Fibroblast of skin of scalp (primary cell): ENCODE data around the gene TMEM129.

Source experiments
- DNase-seq: peaks from one replicate; pipeline ENCODE4 v3.0.0-alpha.2; 2013

The TMEM129 gene

DNA sequence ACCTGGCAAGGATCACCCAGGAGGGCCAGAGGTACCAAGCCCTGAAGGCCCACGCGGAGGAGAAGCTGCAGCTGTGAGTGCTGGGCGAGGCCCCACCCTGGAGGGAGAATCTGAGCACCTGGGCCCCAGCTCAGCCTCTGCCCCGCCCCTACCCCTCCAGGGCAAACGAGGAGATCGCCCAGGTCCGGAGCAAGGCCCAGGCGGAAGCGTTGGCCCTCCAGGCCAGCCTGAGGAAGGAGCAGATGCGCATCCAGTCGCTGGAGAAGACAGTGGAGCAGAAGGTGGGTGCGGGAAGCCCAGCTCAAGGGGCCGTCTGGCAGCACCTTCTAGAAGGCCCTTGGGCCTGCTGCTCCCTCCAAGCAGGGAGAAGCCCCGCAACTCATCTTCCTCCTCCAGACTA, 23.4 kb upstream of the TMEM129 start:
- DNase-seq: no peak

DNA sequence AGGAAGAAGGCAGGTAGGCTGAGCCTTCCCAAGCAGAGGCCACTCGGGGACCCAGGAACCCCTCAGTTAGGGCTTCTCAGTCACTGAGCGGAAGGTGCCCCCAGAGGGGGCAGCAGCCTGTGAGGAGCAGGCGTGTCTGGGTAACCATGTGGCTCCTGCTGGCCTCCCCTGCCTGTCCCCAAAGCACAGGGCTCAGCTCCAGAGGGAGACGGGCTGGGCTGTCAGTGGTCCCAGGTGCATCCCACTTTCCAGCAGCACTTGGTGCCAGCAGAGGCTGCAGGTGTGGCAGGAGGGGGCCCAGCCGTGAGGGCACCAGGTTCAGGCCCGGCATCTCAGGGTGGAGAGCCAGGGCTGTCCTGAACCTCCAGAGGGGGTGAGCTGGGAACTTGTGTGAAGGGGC, 22.9 kb upstream of the TMEM129 start:
- no peak for DNase-seq

DNA sequence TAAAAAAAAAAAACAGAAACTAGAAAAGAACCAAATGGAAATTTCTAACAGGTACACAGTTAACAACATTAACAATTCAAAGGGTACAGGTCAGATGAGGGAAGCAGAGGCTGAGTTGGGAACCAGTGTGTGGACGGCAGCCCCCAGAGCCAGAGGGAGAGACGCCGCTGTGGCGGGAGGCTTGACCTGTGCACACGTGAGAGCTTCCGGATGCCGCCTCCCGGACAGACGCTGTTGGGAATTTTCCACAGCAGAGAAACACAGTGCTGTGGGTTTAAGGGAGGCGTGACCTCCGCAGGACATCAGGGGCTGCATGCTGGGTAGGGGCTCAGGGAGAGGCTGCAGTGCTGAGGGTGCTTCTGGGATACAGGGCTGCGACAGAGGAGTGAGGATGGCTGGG, 22.4 kb upstream of the TMEM129 start:
- DNase-seq: no peak

DNA sequence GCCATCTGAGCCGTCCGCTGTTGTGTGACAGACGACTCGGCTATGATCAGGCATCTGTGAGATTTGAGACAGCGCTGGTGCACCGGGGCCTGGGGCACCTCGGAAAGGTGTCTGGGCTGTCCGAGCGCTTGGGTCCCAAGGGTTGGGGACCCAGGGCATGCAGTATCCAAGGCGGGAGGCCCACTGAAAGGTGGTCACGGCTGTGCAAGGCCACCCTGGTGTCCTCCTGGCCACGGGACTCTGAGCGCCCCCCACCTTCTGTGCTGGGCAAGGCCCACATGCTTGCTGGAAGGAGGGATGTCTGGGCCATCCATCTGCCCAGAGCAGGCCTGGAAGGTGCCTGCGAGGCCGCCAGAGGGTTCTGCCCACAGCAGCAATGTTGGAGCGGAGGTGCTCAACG, 20.1 kb upstream of the TMEM129 start:
- DNase-seq: no peak

DNA sequence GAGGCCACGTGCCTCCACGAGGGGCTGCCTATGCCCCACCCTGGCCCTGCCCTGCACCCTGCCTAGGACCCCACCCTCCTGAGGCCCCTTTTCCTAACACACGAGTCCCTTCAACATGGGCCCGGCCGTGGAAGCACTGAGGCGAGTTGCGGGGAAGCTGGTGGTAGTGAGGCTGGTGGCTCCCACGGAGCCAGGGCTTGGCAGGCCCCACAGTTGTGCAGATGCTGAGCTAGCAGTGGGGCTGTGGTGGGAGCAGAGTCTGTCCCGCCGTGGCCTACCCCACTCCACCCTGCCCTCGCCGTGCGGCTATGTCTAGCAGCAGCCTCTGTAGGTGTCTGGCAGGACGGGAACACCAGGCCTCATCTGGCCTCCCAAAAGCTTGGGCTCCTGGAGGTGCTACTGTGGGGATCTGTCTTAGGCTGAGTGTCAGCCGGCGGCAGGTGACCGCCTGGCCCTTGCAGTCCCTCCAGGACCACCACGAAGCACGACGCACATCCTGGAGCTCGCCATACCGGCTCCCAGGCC, 19.0 kb upstream of the TMEM129 start:
- no peak for DNase-seq

GRCh38 chr4:1739358-1739757, 18.2 kb upstream of the TMEM129 start:
- no peak for DNase-seq

- no peak for DNase-seq
These were observed 17.3 kb upstream of the TMEM129 start for GRCh38 chr4:1738410-1738809.

DNA sequence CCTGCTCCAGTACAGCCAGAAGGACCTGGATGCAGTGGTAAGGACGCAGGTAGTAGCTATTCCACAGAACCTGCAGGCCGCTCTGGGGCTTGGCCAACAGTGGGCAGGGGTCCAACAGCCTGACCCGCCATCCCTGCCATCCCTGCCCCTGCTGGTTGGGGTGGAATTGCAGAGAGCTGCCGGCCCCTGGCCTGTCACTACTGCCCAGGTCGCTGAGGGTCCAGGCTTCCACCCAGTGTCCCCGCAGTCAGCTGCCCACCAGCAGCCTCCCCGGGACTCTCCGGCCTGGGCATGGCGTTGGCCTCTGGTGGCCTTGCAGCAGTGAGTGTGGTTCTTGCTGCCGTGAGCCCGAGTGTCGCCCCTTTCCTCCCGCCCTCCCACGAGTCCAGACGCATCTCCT, 16.5 kb upstream of the TMEM129 start:
- no peak for DNase-seq

DNA sequence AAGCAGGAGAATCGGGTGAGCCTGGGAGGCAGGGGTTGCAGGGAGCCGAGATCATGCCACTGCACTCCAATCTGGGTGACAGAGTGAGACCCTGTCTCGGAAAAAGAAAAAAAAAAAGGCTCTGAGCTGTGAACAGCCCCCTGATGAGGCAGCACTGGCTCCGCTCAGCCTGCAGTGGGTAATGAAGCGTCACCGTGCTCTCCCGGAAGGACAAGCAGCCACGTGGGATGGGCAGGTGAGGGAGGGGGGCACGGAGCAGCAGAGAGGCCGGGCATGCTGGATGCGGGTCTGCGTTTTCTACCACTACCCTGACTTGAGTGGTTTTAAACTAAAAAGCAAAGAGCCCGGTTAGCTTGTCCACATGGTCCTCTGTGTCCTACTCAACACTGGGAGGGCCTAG, 15.7 kb upstream of the TMEM129 start:
- DNase-seq: no peak

- DNase-seq: no peak
These were observed 14.1 kb upstream of the TMEM129 start for GRCh38 chr4:1735215-1735614.

- DNase-seq: no peak
These were observed 11.8 kb upstream of the TMEM129 start for GRCh38 chr4:1732911-1733310.

DNA sequence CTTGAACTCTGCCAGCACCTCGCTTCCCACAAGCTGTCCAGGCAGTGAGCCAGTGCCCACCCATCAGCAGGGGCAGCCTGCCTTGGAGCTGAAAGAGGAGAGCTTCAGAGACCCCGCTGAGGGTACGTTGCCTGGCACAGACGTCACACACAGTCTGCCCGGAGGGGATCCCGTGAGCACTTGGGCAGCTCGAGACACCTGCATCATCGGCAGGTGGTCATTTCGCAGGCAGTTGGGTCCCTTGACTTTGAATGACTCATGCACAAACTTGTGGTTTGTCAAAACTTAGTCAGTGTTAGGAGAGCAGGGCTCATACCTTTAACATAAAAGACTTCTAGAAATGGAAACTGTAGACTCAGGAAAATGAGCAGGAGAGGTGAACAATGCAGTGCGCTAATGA, 10.1 kb upstream of the TMEM129 start:
- DNase-seq: no peak

- DNase-seq: no peak
These were observed 9.5 kb upstream of the TMEM129 start for GRCh38 chr4:1730532-1731135.

GRCh38 chr4:1728061-1728980, 7.2 kb upstream of the TMEM129 start:
- DNase-seq: no peak

DNA sequence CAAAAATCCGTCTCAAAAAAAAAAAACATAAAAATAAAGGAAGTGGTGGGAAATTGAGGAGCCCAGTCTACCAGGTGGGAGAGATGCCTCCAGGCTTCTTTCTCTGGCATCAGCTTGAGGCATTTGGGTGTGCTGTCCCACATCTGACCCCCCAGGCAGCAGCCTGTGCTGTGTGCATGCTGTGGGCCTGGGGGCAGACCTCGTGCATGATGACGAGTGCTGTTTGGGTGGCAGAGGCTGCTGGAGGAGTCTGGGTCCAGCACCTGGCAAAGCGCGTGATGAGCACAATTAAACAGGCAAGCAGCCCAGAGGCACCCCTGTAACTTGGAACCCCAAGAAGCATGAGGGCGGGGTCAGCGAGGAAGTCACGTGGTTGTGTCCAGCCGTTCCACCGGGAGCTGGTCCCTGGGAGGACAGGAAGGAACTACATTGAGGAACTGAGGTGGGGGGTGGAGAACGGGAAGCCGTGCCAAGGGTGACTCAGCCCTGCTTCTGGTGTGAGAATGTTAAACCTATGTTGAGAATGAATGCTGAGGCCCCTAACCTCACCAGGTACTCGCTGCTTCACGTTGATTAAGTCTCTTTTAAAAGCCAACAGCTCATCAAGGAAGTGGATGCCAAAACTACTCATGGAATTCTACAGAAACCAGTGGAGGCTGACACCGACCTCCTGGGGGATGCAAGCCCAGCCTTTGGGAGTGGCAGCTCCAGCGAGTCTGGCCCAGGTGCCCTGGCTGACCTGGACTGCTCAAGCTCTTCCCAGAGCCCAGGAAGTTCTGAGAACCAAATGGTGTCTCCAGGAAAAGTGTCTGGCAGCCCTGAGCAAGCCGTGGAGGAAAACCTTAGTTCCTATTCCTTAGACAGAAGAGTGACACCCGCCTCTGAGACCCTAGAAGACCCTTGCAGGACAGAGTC, 6.3 kb upstream of the TMEM129 start:
- peak; percentile 56 for DNase-seq

- peak; percentile 81 for DNase-seq
These were observed 5.2 kb upstream of the TMEM129 start for GRCh38 chr4:1726146-1726934.

DNA sequence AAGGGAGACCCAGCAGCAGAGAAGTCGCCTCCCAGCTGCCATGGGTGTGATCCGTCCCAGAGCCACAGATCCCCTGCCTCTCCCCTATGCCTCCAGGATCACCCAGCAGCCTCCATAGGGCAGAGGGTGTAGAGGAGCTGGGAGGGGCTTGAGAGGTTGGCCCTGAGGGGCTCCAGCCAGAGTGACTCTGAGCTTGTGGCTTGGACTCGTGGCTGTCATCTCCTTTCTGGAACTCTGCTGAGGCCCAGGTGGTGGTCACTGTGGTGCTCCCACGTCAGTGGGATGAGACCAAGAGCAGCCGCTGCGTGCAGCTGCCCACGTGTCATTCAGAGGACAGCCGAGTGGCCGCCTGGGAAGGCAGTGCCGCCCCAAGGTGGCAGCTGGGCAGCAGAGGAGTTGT, 4.4 kb upstream of the TMEM129 start:
- no peak for DNase-seq

GRCh38 chr4:1723131-1723801, 2.1 kb upstream of the TMEM129 start:
- no peak for DNase-seq

GRCh38 chr4:1722551-1723118, 1.5 kb upstream of the TMEM129 start:
- DNase-seq: no peak

DNA sequence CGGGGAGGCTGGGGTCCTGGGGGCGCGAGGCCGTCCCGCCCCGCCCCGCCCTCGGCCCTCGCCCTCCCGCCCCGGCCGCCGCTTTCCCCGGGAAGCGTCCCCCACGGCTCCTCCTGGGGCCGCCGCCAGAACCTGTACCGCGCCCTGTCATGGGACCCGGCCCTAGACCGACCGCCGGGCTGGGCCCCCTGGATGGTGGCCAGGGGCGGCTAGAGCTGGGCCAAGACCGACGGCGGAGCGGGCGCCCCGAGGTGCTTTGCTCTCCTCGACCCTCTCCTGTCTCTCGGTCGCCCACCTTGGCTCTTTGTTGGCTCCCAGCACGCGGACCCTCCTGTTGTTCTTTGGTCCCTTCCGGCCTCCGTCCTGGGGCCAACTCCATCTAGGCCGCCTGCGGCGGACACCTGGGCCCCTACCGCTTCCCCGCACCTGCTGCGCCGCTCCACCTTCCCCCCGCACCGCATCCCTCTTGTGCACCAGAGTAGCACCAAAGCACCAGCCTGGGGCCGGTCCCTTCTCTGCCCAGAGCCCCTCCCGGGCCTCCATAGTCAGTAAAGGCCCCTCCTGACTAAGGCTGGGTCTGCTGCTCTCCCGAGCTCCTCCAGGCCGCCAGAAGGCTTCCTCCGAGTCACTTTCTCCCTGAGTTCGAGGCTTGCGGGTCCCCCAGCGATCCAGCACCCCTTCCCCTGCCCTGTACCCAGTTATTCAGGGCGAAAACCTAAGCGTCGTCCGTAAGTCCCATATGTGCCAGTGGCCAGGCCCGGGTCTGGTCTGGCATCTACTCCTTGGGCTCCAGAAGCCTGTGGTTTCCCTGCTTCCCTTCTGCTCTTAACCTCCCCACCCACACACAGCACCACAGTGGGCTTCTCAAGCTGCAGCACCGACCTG, 785 bp upstream of the TMEM129 start:
- DNase-seq: no peak
